Caco-2 (cell line): ENCODE data around the gene TLK1. TPM values are rescaled to one million over a fixed set of nuclear protein-coding genes. Genes with fewer than 3 reads are reported as not detected.

Experiments used
- BruUV-seq: library from RNA; stranded (reverse); fragments of 400-500 nt; replicated peaks from 2 replicates; lab custom pipeline; 2021; lab: Mats Ljungman, UMichigan
- CTCF ChIA-PET: fragments of 300-600 bp; sonication (Branson Sonifier 250); formaldehyde crosslinking; loops from one replicate; lab custom pipeline; 2022; ENCODE audit warnings: antibody characterized with exemption; lab: Charles Lee
- POLR2A ChIA-PET: fragments of 300-600 bp; sonication (Branson Sonifier 250); formaldehyde crosslinking; loops from one replicate; lab custom pipeline; 2022; ENCODE audit warnings: antibody characterized with exemption; lab: Charles Lee
- DNase-seq, 2 experiments: peaks; one replicate each; pipeline versions ENCODE4 v3.0.0 to v3.0.0-alpha.2; 2020 to 2022
- H3K27me3 ChIP-seq: replicated peaks from 2 replicates; pipeline ENCODE4 v1.6.0; 2011; ENCODE audit warnings: low read length; ENCODE audit not compliant: control insufficient read depth, insufficient read depth
- H3K36me3 ChIP-seq: 2 replicates; pipeline ENCODE4 v1.5.1; 2011; ENCODE audit warnings: low read length; ENCODE audit not compliant: control insufficient read depth, insufficient read depth
- H3K4me1 ChIP-seq: fragments of 250-450 bp; sonication (Bioruptor Pico); 2 replicates; pipeline ENCODE4 v1.5.1; 2020; ENCODE audit warnings: mild to moderate bottlenecking
- H3K4me3 ChIP-seq: 2 replicates; pipeline ENCODE4 v1.5.1; 2011; ENCODE audit warnings: low read depth, mild to moderate bottlenecking, control low read depth, low read length
- H3K9me3 ChIP-seq: fragments of 250-450 bp; sonication (Bioruptor Pico); 2 replicates; pipeline ENCODE4 v1.5.1; 2020; ENCODE audit warnings: mild to moderate bottlenecking, moderate library complexity
- H3K27ac Mint-ChIP-seq: one replicate; pipeline ENCODE4 v1.8.0; 2022; ENCODE audit warnings: mixed read lengths; ENCODE audit not compliant: unreplicated experiment
- H3K27me3 Mint-ChIP-seq: one replicate; pipeline ENCODE4 v1.8.0; 2022; ENCODE audit warnings: mixed read lengths; ENCODE audit not compliant: insufficient read depth, unreplicated experiment
- H3K36me3 Mint-ChIP-seq: one replicate; pipeline ENCODE4 v1.8.0; 2022; ENCODE audit warnings: mild to moderate bottlenecking, mixed read lengths; ENCODE audit not compliant: insufficient read depth, unreplicated experiment
- H3K4me1 Mint-ChIP-seq: one replicate; pipeline ENCODE4 v1.8.0; 2022; ENCODE audit warnings: low read depth, mixed read lengths; ENCODE audit not compliant: unreplicated experiment
- H3K4me3 Mint-ChIP-seq: one replicate; pipeline ENCODE4 v1.8.0; 2022; ENCODE audit warnings: mild to moderate bottlenecking, moderate library complexity, mixed read lengths; ENCODE audit not compliant: unreplicated experiment
- H3K9me3 Mint-ChIP-seq: one replicate; pipeline ENCODE4 v1.8.0; 2022; ENCODE audit warnings: mixed read lengths; ENCODE audit not compliant: unreplicated experiment
- CTCF ChIP-seq, 2 experiments: fragments of 200-600 bp in 1 of 2; IDR thresholded peaks; 1 replicate in 1 of 2; 2 replicates in 1 of 2; pipeline versions ENCODE4 v1.5.1 to v1.8.0; 2011 to 2022; ENCODE audit warnings: antibody characterized with exemption in 1 of 2, control low read depth in 1 of 2, inconsistent platforms in 1 of 2, low read depth in 1 of 2, low read length in 1 of 2, mild to moderate bottlenecking in 1 of 2, moderate library complexity in 1 of 2; ENCODE audit not compliant: insufficient read depth in 1 of 2, severe bottlenecking in 1 of 2, unreplicated experiment in 1 of 2
- intact Hi-C: fragments of 100-400 bp; cut with micrococcal nuclease; formaldehyde crosslinking; loops from one replicate; pipeline ENCODE4 v1.10.0; 2022; ENCODE audit not compliant: unreplicated experiment
- total RNA-seq: library from RNA; stranded (reverse); gene quantifications from 2 replicates; pipeline ENCODE4 v1.2.3, GENCODE V29; 2022

The TLK1 gene
- total RNA-seq, 1 experiment from 2014 or later, result 85.1 TPM

- peaks cover 10% of the 10 kb centered on the region for H3K4me1 ChIP-seq
- CTCF ChIA-PET, result no interaction called here
- H3K27me3 Mint-ChIP-seq, result no peaks in the 10 kb centered on the region
These were observed 14.6 kb downstream of the TLK1 start for GRCh38 chr2:171146071-171146470.

GRCh38 chr2:171143670-171144062 lies 17.0 kb downstream of the TLK1 start:
- intact Hi-C loops, result no loop called here
- CTCF ChIA-PET, result interaction anchor here (0.6 kb wide), 1 partner anchor 10 kb away, joined by 5 read pairs; no protein-coding TSS in a partner anchor
- POLR2A ChIA-PET, result no interaction called here

More at GRCh38 chr2:171146071-171146470, 14.6 kb downstream of the TLK1 start:
- peaks cover 62% of the 10 kb centered on the region for H3K4me1 Mint-ChIP-seq
- Histone ChIP-seq H3K4me3 (no peak overlapping the region), H3K36me3 (no peaks in the 10 kb centered on the region), H3K27me3 (no peaks in the 10 kb centered on the region), H3K9me3 (no peaks in the 10 kb centered on the region)
- H3K9me3 Mint-ChIP-seq, result no peaks in the 10 kb centered on the region
- BruUV-seq, result no TSS peak
- H3K4me3 Mint-ChIP-seq, result no peak overlapping the region
- DNase-seq, result no peak
- intact Hi-C loops, result no loop called here
- POLR2A ChIA-PET, result no interaction called here
- no peak for TF ChIP-seq CTCF (IDR thresholded peaks at IDR 0.05; ENCODE audit: insufficient read depth in 1 of 2, low read depth in 1 of 2, low read length in 1 of 2, severe bottlenecking in 1 of 2, unreplicated experiment in 1 of 2)
- peaks cover 8% of the 10 kb centered on the region for H3K36me3 Mint-ChIP-seq
- H3K27ac Mint-ChIP-seq, result no peak overlapping the region

GRCh38 chr2:171142398-171142797 lies 18.3 kb downstream of the TLK1 start:
- no peaks in the 10 kb centered on the region for H3K9me3 Mint-ChIP-seq
- H3K4me3 Mint-ChIP-seq, result no peak overlapping the region
- no peak for DNase-seq
- peaks cover 51% of the 10 kb centered on the region for H3K4me1 Mint-ChIP-seq
- intact Hi-C loops, result no loop called here
- ChIA-PET CTCF (no interaction called here), POLR2A (no interaction called here)
- no TSS peak for BruUV-seq
- H3K4me3 ChIP-seq, result no peak overlapping the region
- peaks cover 10% of the 10 kb centered on the region for H3K4me1 ChIP-seq
- H3K36me3 ChIP-seq, result no peaks in the 10 kb centered on the region
- H3K36me3 Mint-ChIP-seq, result peaks cover 8% of the 10 kb centered on the region
- H3K9me3 ChIP-seq, result no peaks in the 10 kb centered on the region
- no peak overlapping the region for H3K27ac Mint-ChIP-seq
- TF ChIP-seq CTCF (IDR thresholded peaks at IDR 0.05; ENCODE audit: insufficient read depth in 1 of 2, low read depth in 1 of 2, low read length in 1 of 2, severe bottlenecking in 1 of 2, unreplicated experiment in 1 of 2), result no peak
- H3K27me3 Mint-ChIP-seq, result no peaks in the 10 kb centered on the region
- no peaks in the 10 kb centered on the region for H3K27me3 ChIP-seq

More at GRCh38 chr2:171143670-171144062, 17.0 kb downstream of the TLK1 start:
- Histone ChIP-seq H3K27me3 (no peaks in the 10 kb centered on the region), H3K36me3 (no peaks in the 10 kb centered on the region), H3K4me3 (no peak overlapping the region), H3K9me3 (no peaks in the 10 kb centered on the region), H3K4me1 (peaks cover 10% of the 10 kb centered on the region)
- Mint-ChIP-seq H3K36me3 (peaks cover 8% of the 10 kb centered on the region), H3K9me3 (no peaks in the 10 kb centered on the region), H3K27ac (no peak overlapping the region), H3K27me3 (no peaks in the 10 kb centered on the region), H3K4me3 (no peak overlapping the region), H3K4me1 (peaks cover 59% of the 10 kb centered on the region)
- no peak for TF ChIP-seq CTCF (IDR thresholded peaks at IDR 0.05; ENCODE audit: insufficient read depth in 1 of 2, low read depth in 1 of 2, low read length in 1 of 2, severe bottlenecking in 1 of 2, unreplicated experiment in 1 of 2)
- no peak for DNase-seq
- no TSS peak for BruUV-seq
